ENCODE measurements around the gene ARG2.

ARG2 gene

DNA sequence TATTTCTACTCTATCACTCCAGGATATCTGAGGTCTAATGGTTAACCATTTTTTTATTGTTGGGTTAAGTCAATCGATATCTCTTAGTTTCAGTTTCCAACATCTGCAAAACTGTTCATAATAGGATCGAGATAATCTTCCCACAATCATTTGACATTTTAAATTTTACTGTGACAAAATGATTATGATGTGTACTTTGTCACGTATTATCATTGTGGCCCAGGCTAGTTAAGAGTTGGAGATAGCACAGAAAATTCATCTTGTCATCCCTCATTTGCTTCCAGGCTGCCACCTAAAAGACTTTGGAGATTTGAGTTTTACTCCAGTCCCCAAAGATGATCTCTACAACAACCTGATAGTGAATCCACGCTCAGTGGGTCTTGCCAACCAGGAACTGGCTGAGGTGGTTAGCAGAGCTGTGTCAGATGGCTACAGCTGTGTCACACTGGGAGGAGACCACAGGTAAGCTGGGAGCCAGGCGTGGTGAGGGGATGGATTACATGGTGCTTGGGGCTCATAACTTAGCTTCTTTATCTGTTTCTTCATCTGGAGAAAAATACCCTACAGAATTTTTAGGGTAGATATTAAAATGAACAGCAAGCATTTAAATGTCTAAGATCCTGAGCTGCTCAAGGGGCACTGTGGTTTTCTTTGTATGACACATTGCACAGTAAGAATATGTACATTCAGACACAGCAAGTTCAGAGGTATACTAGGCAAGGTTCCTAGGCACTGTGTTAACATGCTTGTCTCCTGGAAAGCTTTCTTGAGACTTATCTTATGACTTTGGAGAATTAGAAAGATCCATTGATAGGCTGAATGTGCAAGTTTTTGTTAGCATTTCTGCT lies 22.4 kb downstream of the ARG2 start:
- DNase-seq: no peak

DNA sequence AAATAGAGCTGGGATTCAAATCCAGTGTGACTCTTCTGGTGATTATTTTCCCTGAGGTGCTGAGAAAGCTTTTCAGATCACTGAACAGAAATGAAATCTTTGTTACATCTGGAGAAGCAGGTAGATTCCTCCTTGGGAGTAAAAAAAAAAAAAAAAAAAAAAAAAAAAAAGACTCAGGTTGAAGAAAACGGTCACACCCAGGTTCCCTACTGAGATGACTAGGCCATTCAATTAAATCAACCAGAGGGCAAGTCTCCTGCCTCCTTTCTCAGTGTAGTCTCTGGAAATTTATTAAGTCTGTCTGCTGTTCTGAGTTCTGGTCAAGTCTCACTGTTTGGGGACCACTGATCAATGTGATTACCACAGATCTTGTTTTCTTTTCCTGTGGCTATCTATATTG lies 24.0 kb downstream of the ARG2 start:
- DNase-seq: no peak

DNA sequence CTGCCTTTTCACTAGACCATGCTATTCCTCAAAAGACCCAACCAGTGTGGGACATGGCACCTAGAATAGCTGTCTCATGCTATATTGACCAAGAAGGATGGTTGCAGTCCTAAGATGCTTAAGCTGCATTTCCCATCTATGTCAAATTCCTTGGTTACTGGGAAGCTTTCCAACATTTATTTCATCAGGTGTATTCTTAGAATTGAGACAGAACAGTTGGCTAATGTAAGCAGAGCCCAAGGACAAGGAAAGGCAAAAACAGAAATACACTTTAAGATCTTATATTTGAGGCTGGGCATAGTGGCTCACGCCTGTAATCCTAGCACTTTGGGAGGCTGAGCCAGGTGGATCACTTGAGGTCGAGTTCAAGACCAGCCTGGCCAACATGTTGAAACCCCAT lies 24.7 kb downstream of the ARG2 start:
- no peak for DNase-seq

DNA sequence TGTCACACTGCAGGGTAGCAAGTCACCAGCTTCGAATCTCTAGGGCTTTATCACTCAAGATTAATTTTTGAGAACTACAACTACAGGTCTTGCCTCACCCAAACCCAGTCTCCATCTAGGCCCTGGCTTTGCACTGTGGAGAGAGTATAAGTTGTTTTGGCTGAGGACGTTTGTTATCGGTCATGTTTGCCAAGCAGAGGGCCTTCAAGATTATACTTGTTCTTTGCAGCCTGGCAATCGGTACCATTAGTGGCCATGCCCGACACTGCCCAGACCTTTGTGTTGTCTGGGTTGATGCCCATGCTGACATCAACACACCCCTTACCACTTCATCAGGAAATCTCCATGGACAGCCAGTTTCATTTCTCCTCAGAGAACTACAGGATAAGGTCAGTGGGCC lies 25.7 kb downstream of the ARG2 start:
- no peak for DNase-seq

DNA sequence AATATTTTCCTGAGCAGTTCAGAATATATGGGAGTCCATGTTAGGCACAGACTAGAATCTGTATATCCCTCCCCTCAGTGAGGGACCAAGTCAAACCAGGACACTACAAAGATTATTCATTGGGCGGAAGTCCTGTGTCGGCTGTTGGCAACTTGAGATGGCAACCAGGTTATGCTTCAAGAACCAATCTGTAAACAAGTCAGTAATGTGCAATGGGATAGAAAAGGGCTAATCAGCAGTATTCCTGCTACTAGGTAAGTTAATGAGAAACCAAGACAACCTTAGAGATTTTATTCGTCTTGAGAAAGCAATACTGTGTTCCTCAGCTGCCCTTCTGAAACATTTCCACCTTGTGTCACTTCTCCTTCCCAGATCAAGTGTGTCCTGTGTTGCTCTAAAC lies 26.4 kb downstream of the ARG2 start:
- no peak for DNase-seq

DNA sequence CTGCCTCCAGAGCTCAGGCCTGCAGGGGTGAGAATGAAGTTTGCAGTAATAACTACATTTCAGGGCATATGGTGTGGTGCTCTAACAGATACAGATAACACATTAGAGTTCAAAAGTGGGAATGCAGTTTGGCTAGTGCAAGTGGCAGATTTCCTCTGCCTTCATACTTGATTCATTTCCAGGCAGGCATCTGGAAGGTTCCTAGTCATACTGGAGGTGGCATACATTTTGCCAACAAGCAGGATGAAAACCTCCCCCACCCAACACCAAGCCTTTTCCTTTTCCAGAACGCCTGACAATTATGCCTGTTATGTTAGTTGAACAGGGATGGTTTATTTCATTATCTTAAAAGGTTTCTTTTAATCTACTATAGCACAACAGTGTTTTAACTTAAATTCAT lies 30.4 kb downstream of the ARG2 start:
- no peak for DNase-seq

DNA sequence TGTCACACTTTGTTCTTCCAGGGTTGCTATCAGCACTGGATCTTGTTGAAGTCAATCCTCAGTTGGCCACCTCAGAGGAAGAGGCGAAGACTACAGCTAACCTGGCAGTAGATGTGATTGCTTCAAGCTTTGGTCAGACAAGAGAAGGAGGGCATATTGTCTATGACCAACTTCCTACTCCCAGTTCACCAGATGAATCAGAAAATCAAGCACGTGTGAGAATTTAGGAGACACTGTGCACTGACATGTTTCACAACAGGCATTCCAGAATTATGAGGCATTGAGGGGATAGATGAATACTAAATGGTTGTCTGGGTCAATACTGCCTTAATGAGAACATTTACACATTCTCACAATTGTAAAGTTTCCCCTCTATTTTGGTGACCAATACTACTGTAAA lies 31.0 kb downstream of the ARG2 start:
- DNase-seq: no peak

DNA sequence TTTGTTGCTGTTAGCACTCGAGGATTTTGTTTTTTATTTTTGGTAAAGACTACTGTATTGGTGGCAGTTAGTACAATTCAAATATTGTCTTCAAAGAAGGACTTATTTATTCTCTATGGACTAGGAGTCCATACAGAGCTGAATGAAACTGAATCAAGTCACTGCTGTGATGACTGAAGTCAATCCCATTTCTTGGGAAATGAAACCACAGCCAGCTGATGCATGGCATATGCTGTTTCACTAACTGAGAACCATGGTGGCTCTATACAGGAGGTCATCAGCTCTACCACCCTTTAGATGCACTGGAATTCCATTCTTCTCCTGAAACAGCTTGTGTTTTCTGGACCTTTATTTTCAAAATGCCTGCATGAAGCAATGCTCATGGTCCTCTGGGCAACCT lies 32.5 kb downstream of the ARG2 start:
- no peak for DNase-seq

DNA sequence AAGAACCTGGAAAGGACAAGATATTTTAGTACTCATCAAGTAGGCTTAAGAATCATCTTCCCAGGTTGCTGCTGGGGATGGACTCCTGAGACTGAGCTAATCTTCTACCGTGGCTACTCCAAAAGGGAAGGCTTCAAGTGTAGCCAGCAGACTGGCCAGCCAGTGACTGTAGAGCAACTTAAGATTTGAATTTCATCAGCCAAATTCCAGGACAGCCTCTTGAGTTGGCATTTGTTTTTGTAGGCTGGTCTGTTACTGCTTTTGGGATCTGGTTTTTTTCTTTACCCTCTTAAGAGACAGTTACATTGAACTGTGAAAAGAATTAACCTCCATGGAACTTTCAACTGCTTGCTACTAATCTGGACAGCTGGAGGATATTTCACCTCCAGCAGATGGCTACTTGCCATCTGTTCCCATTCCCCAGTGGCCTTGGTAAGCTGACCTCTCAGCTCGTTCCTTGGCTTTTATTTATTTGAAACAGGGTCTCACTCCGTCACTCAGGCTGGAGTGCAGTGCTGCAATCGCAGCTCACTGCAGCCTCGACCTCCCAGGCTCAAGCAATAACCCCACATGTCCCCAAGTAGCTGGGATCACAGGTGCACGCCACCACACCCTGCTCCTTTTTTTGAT lies 34.0 kb downstream of the ARG2 start:
- DNase-seq: no peak

DNA sequence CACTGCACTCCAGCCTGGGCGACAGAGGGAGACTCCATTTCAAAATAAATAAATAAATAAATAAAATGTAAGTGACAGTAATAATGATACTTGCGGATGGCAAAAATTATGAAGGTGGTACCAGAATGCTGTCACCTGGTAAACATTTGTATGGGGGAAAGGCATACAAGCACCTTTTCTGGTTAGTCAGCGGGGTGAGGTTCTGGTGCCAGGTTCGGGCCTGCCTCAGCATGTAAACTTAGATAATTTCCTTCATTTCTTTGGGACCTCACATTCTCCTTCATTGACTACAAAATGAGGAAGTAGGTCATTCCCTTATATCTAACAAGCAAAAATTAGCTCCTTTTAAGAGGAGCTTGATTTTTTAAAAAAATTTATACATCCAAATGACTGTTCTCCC lies 43.9 kb downstream of the ARG2 start:
- no peak for DNase-seq

DNA sequence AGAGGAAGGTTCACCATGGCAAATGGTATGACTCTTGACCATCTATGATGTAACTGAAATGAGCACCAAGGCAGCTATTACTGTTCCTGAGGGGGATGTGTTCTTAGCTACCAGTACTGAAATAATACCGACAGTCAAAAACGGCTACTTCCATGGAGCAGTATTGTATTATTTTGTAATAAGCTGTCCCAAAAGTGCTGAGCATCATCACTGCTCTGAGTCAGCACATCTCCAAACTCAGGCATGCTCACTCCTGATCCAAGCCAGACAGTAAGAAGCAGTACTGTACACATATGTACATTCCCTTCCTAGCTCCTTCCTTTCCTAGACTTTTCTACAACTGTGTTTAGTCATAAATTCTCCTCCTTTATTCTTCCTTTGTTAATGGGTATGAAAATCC lies 46.1 kb downstream of the ARG2 start:
- no peak for DNase-seq

DNA sequence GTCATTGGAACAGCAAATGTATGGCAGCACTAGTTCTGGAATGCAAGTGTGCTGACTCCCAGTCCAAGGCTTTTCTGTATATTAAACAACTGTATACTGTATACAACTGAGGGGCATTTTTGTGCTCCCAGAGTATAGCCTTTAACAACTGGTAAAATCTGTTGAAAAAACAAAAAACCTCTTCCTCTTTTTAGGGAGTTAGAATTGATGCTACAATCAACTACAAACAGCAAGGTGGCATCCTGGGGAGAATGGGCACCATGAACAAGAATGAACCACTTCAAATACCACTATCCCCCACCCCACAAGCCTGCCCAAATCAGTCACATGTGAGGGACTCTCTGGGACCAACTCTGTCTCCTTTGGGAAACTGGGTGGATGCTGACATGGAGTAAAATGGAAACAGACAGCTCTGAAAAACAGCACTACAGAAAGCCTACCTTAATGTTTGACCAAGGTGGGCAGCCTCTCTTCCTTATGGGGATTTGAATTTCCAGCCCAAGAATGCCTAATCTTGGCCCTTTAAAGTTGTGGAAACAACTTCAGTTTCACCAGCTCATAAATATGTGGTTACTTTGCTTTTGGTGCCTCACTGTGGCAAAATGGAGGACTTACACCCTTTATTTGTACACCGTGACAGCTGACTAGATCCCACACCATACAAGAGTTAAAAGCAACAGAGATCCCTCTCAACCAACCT lies 47.2 kb downstream of the ARG2 start:
- no peak for DNase-seq

DNA sequence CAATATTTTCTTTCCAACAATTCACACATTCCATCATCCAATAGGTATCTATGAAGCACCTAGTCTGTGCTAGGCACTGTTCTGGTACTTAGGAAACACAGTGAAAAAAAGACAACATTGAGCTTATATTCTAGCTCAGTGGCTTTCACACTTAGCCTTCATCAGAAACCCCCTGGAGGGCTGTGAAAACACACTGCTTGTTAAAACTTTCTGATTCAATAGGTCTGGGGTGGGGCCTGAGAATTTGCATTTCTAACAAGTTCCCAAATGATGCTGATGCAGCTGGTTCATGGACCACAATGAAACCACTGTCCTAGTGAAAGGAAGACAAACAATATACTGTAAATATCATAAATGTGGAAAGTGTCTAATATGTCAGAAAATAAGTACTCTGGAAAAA lies 48.8 kb downstream of the ARG2 start:
- DNase-seq: no peak

DNA sequence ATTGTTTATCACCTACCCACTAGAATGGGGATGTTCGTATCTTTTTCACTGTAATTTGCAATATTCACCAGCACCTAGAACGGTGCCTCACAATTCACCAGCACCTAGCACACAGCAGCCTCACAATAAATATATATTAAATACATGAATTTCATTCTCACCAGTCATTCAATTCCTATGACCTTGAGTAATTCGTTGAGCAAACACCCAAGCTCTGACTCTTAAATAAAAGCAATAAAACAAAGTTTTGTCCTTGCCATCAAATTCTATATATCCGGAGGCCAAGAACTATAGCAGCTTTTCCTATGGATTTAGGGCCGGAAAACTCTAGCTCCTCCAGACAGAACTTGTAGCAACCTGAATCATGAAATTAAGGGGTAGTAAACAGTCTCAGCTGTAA lies 53.7 kb downstream of the ARG2 start:
- DNase-seq: no peak

DNA sequence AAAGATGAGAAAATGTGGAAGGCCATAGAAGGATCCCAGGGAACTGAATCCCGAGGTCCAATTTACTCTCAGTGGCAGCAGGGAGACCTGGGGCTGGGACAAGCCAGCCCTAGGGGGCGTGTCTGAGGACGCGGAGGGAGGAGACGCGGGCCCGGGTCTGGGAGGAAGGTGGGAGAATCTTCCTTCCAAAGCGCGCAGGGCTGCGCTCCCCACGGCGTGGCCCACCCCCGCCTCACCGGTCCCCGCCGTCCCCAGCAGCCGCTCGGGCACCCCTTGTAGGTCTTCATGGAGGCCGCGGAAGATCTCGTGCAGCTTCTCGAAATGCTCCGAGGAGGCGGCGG lies 54.4 kb downstream of the ARG2 start:
- DNase-seq: no peak

DNA sequence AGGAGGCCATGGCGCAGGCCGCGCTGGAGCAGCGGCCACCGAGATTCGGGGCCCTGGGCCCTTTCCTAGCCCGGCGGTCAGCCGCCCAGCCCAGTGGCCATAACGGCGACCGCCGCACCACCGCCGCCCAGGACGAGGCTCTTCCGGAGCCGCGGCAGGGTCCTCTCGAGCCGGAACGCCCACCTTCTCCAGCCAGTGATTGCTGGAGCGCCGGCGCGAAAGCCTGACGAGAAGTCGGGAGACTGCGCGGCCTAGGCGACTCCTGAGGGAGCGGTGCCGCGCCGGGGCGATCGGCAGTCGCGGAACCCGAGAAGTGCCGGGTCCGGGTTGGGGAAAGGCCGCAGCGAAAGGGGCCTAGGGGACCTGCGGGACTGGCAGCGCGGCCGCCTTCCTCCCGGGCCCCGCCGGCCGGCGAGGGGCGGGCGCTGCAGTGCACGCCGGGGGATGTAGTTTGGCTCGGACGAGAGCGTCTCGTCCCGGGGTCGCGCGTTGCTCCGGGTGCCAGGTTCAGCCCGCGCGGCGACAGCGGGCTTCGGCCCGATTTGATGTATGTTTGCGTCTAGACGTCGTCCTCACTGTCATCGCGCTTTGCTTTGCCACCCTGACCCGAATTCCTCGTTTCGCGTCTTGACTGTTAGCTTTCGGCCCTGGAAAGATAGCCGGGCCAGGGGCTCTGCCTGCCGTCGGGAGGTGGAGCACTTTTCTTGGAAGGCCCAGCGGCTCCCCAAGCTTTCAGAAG lies 54.9 kb downstream of the ARG2 start, which contains the start of gene VTI1B:
VTI1B (minus strand) TSS at position 153 of the 739 bp plus-strand sequence; CDS start at position 10, 143 bp downstream.
- no peak for DNase-seq

DNA sequence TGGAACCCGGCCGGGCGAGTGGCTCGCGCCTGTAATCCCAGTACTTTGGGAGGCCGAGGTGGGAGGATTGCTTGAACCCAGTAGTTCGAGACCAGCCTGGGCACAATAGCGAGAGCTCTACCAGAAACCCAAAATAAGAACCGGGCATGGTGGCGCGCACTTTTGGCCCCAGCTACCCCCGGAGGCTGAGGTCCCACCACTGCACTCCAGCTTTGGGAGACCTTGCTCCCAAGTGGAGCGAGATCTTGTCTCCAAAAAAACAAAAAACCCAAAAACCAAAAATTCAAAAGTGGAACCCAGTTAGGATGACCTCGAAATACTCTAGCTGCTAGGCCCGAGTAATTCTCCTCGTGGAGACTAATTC lies 55.5 kb downstream of the ARG2 start:
- DNase-seq: no peak

DNA sequence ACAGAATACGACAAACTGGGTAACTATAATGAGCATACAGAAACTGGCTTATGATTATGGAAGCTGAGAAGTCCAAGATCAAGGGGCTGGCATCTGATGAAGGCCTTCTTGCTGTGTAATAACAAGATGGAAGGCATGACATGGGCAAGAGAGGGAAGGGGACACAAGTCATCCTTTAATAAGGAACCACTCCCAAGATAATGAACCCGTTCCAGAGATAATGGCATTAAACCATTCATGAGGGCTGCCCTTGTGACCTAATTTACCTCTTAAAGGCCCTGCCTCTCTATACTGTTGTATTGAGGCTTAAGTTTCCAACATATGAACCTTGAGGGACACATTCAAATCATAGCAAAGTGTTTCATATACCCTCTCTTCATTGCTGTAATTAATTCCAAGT lies 59.3 kb downstream of the ARG2 start:
- DNase-seq: no peak

DNA sequence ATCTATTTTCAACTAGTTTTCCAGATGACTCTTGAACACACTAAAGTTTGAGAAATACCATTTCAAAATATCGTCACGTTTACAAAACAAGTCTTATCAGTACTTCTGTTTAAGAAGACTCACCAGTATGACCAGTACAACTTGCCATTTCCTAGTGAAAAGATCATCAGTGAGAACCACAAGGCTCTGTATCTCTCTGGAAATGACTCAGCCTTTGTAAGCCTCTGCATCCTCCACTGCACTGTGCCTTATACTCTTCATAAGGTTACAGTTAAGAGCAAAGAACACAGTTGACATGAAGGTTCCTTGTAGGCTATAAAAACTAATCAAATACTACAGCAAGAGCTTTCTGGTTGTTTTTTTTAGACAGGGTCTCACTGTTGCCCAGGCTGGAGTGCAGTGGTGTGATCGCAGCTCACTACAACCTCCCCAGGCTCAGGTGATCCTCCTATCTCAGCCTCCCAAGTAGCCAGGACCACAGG lies 60.4 kb downstream of the ARG2 start:
- DNase-seq: no peak

DNA sequence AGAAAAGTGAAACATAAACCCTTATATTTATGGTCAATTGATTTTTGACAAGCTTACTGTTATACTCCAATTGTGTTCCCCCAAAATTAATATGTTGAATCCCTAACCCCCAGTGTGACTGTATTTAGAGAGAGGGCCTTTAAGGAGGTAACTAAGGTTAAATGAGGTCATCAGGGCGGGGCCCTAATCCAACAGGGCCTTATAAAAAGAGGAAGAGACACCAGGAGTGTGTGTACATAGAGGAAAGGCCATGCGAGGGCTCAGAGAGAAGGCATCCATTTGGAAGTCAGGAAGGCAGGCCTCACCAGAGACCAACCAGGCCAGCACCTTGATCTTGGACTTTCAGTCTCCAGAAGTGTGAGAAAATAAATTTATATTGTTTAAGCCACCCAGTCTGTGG lies 61.2 kb downstream of the ARG2 start:
- DNase-seq: no peak

DNA sequence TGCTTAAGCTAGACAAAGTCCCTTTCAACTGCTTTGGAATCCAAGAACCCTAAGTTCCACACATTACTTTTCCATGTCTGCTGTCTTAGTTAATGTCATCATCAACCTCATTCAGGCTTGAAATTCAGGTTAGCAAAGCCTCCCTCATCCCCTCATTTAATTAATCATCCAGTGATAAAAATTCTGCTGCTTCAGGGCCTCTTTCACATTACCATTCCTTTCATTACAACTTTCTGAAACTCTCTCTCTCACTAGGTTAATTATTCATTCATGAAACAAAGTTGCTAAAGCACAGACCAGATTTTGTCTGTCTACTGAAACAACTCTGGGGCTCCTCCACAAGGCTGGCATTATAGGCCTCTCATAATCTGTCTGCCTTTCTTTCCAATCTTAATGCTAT lies 64.1 kb downstream of the ARG2 start:
- no peak for DNase-seq

DNA sequence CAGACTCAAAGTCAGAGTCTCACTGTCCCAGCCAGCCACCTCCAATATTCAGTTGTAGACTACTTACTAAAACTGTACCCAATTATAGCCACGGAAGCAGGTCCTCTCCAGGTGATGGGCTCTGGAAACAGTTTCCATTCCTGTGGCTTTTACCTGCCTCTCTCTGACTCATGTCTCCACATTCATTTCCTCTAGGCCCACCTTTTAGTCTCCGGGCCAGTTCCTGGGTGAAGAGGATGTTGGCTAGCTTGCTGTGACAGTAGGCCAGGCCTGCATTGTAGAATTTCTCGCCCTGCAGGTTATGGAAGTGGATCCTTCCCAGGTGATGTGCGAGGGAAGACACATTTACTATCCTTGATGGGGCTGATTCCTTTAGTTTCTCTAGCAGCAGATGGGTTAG lies 70.3 kb downstream of the ARG2 start:
- no peak for DNase-seq

DNA sequence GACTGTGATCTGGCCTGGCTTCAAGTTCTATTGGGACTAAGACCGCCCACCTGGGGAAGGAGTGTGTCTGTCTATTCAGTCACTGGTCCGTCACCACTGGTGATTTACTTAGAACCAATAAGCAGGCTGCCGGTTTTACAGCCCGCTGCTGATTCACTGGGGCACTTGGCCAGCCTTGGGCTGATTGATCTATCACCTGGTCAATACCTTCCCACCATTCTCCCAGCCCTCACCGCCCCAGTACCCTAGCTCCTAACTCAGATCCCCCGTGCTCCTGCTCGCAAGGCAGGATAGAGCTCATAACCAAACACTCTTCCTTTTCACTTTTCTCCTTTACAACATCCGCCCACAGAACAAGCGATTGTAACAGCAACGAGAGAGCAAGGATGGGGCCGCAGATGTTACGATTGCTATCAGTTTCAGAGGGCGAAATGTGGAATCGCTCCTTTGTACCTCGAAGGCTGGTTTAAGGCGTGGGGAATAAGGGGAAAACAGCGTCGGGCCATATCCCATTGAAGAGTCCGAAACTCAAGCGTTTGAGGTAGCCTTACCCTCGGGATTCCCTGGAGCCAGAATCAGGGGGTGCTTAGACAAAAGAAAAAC lies 75.2 kb downstream of the ARG2 start:
- peak; percentile 20 for DNase-seq
